Liver (tissue), 3 donors: ENCODE results near the gene ADARB1.

ENCODE experiments used
- ATF3 ChIP-seq: IDR thresholded peaks from 2 replicates; pipeline ENCODE4 v1.6.1; 2016; ENCODE audit warnings: antibody characterized with exemption
- CTCF ChIP-seq: fragments of 150-350 bp; IDR thresholded peaks from 2 replicates; pipeline ENCODE4 v1.5.1; 2017; ENCODE audit warnings: improper control_type of control experiment, low read depth, low read length; ENCODE audit not compliant: missing input control
- GABPA ChIP-seq, 2 donors: IDR thresholded peaks in 1 of 2; conservative IDR thresholded peaks in 1 of 2; 2 replicates each; pipeline ENCODE4 v1.6.1; 2016; ENCODE audit warnings: antibody characterized with exemption in 2 of 2, mild to moderate bottlenecking in 1 of 2, moderate library complexity in 1 of 2
- HNF4A ChIP-seq, 2 donors: conservative IDR thresholded peaks; 2 replicates each; pipeline ENCODE4 v1.6.1; 2016; ENCODE audit warnings: antibody characterized with exemption in 2 of 2, mild to moderate bottlenecking in 2 of 2
- REST ChIP-seq: IDR thresholded peaks from 2 replicates; pipeline ENCODE4 v1.6.1; 2016; ENCODE audit warnings: antibody characterized with exemption, mild to moderate bottlenecking
- TAF1 ChIP-seq: conservative IDR thresholded peaks from 2 replicates; pipeline ENCODE4 v1.6.1; 2016; ENCODE audit warnings: antibody characterized with exemption, mild to moderate bottlenecking
- YY1 ChIP-seq: IDR thresholded peaks from 2 replicates; pipeline ENCODE4 v1.6.1; 2016; ENCODE audit warnings: antibody characterized with exemption, mild to moderate bottlenecking
- ZBTB33 ChIP-seq: IDR thresholded peaks from 2 replicates; pipeline ENCODE4 v1.6.1; 2016; ENCODE audit warnings: antibody characterized with exemption
- donor health status: healthy.
- donor health status: healthy.

- TF ChIP-seq CTCF = no peak
- TF ChIP-seq YY1 = no peak
- no peak for TF ChIP-seq TAF1
- no peak for TF ChIP-seq ZBTB33
- TF ChIP-seq REST = no peak
- no peak for TF ChIP-seq HNF4A (conservative IDR thresholded peaks at IDR 0.05)
- no peak for TF ChIP-seq ATF3
- no peak for TF ChIP-seq GABPA (IDR thresholded peaks at IDR 0.05 in 1 of 2, conservative IDR thresholded peaks at IDR 0.05 in 1 of 2)
These were observed 39.2 kb downstream of the ADARB1 start for GRCh38 chr21:45113543-45113942.
